Heart right ventricle (tissue), 16 donors: ENCODE measurements around the gene AHNAK. TPM values are rescaled to one million over a fixed set of nuclear protein-coding genes. Genes with fewer than 3 reads are reported as not detected.

ENCODE experiments used
- ATAC-seq, 8 donors: fragments of 200-7000 bp; cut with Tn5 transposase; one replicate each; pipeline ENCODE4 v1.9.1; 2020; ENCODE audit warnings: mild to moderate bottlenecking in 8 of 8, moderate library complexity in 8 of 8, moderate number of reproducible peaks in 1 of 8
- DNase-seq, 2 donors: peaks; one replicate each; pipeline ENCODE4 v3.0.0-alpha.2; 2020
- H3K27ac ChIP-seq, 10 donors: fragments of 200-600 bp; sonication (generic) in 2 of 10; one replicate each; pipeline versions ENCODE4 v1.5.0 to v1.8.0; 2020 to 2022; ENCODE audit warnings: mild to moderate bottlenecking in 3 of 10
- H3K27me3 ChIP-seq, 7 donors: fragments of 200-600 bp; one replicate each; pipeline ENCODE4 v1.8.0; 2021 to 2022; ENCODE audit warnings: mild to moderate bottlenecking in 2 of 7
- H3K36me3 ChIP-seq, 9 donors: fragments of 200-600 bp; sonication (generic) in 1 of 9; one replicate each; pipeline versions ENCODE4 v1.5.0 to v1.8.0; 2020 to 2022; ENCODE audit warnings: mild to moderate bottlenecking in 2 of 9
- H3K4me1 ChIP-seq, 9 donors: fragments of 200-600 bp; sonication (generic) in 1 of 9; one replicate each; pipeline versions ENCODE4 v1.5.0 to v1.8.0; 2020 to 2022; ENCODE audit warnings: mild to moderate bottlenecking in 4 of 9
- H3K4me3 ChIP-seq, 10 donors: fragments of 200-600 bp; sonication (generic) in 2 of 10; one replicate each; pipeline versions ENCODE4 v1.5.0 to v1.8.0; 2020 to 2022; ENCODE audit warnings: mild to moderate bottlenecking in 7 of 10, moderate library complexity in 2 of 10
- H3K9me3 ChIP-seq, 11 donors: fragments of 200-600 bp in 10 of 11; sonication (generic) in 2 of 11; one replicate each; pipeline versions ENCODE4 v1.5.0 to v1.8.0; 2013 to 2022; ENCODE audit warnings: mild to moderate bottlenecking in 2 of 11, control low read depth in 1 of 11, moderate library complexity in 1 of 11
- WGBS, 2 donors: extraction: QIAGEN DNeasy Blood & Tissue Kit; methylation state at CpG; one replicate each; pipeline ENCODE4 v1.1.7; 2013; ENCODE audit warnings: inconsistent platforms in 1 of 2; 5-methylcytosine and 5-hydroxymethylcytosine counted together
- intact Hi-C, 10 donors: fragments of 100-400 bp; cut with DNase I; formaldehyde crosslinking; loops; one replicate each; pipeline versions ENCODE4 v1.11.1 to v1.14.2; 2022
- polyA plus RNA-seq, 2 donors: library from polyadenylated mRNA; stranded (reverse); fragments of 200-250 nt; gene quantifications; one replicate each; pipeline ENCODE4 v1.2.3, GENCODE V29; 2013
- total RNA-seq, 10 donors: library from RNA; stranded (reverse); fragmentation: NEBNext Ultra II Directional in 3 of 10; extraction: Animal tissue kit (Norgen Biotek cat#: 25700) in 3 of 10; gene quantifications; one replicate each; pipeline versions ENCODE4 v1.2.1 to v1.2.4, GENCODE V29; 2021 to 2023
- TF ChIP-seq, protein P1 (sequence below), 9 donors: fragments of 200-600 bp; sonication (generic) in 2 of 9; IDR thresholded peaks; one replicate each; pipeline versions ENCODE4 v1.5.0 to v1.8.0; 2021 to 2022; ENCODE audit warnings: antibody characterized with exemption in 9 of 9, mild to moderate bottlenecking in 5 of 9, moderate library complexity in 1 of 9
- donor health status: Arrhythmogenic right ventricular cardiomyopathy.
- donor health status: ischemic (EF 13 %, LVEDD 7.1; RV severe dilation, severe dysfunction).
- donor health status: healthy with polysubstance abuse.
- donor health status: DM: no; HTN: yes; CAD: no.
- donor health status: DM: no; HTN: no; CAD: no.
- donor health status: ischemic (EF 25% LVEDD 6.9; RV normal size, moderate dysfunction).
- donor health status: ischemic (EF 25% LVEDD 5.7; RV mildly dilated, moderate dysfunction).
- donor health status: healthy.
- donor health status: DM: yes; HTN: yes; CAD: no.
- donor health status: Ischemic cardiomyopathy.
- donor health status: ischemic (EF 35%, LVEDD 5.7; RV mildly dilated, moderate dysfunction).
- donor health status: nonischemic (EF 11% LVEDD 7.7; RV severe dilation, severe dysfunction).
- donor health status: DM: yes; HTN: yes; CAD: no.
- donor health status: PGD.
- donor health status: ischemic (EF 29% LVEDD 5.4; RV normal size, mild dysfunction).
- donor health status: nonischemic (EF 23%, LVEDD 6.1; RV moderate dilation, normal function).

The AHNAK gene
- total and polyA plus RNA-seq, 12 donors: 101 to 447 (median 366) TPM

- TF ChIP-seq, protein P1, sequence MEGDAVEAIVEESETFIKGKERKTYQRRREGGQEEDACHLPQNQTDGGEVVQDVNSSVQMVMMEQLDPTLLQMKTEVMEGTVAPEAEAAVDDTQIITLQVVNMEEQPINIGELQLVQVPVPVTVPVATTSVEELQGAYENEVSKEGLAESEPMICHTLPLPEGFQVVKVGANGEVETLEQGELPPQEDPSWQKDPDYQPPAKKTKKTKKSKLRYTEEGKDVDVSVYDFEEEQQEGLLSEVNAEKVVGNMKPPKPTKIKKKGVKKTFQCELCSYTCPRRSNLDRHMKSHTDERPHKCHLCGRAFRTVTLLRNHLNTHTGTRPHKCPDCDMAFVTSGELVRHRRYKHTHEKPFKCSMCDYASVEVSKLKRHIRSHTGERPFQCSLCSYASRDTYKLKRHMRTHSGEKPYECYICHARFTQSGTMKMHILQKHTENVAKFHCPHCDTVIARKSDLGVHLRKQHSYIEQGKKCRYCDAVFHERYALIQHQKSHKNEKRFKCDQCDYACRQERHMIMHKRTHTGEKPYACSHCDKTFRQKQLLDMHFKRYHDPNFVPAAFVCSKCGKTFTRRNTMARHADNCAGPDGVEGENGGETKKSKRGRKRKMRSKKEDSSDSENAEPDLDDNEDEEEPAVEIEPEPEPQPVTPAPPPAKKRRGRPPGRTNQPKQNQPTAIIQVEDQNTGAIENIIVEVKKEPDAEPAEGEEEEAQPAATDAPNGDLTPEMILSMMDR (IDR thresholded peaks at IDR 0.05): no peak
- H3K4me3 ChIP-seq: no peak overlapping the region
- H3K27me3 ChIP-seq: no peaks in the 10 kb centered on the region
- H3K4me1 ChIP-seq: peaks cover 11 to 96% (median 83%) of the 10 kb centered on the region in 9 donors
- H3K9me3 ChIP-seq: no peaks in the 10 kb centered on the region
- intact Hi-C loops: loop anchor here in 2 of 10 donors (5.0 to 10.0 kb wide), 2 partner anchors 38 to 70 kb away; no protein-coding TSS in a partner anchor
- DNase-seq: peak in 1 of 2 donors; percentile 19
- H3K27ac ChIP-seq: peak overlapping the region in 6 of 10 donors; percentile 42 to 89 (median 79)
- ATAC-seq: no peak
- no peaks in the 10 kb centered on the region for H3K36me3 ChIP-seq
- 59 to 73% methylated on average over 15 of the region's 15 CpGs for WGBS, 2 donors
Observed at GRCh38 chr11:62504158-62504973, 42.2 kb downstream of the AHNAK start.

DNA sequence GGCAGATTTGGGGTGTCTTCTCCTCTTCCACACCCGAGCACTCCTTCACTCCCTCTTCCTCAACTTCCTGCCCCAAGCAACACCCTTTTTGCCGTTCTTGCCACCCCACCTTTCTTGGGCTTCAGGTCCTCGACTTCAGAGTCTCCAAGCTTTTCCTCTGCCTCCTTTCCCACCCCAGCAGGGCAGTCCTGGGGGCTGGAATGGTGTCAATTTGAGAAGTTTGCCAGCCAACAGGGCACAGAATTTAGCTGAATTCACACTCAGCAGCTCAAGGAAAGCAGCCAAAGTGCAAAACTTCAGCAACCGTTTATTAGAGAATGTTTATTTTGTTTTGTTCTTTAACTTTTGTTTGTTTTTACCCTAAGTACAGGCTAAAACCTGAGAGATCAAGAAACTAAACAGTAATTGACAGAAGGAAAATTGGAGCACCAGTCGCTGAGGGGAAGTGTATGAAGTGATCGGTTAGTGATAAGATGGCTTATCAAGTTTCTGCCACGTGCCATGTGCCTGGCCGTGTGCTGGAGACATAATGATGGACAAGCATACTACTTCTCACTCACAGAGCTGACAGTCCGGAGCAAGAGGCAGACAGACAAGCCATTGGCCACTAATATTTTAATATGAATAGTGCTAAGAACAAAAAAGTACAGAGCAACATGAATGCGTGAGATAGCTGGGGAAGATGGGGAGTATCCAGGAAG, 44.4 kb downstream of the AHNAK start:
- TF ChIP-seq, protein P1 (IDR thresholded peaks at IDR 0.05): no peak
- ATAC-seq (no peak), DNase-seq (no peak)
- H3K36me3 ChIP-seq: no peaks in the 10 kb centered on the region
- peak overlapping the region in 2 of 10 donors; percentile 1 to 10 for H3K4me3 ChIP-seq
- H3K4me1 ChIP-seq: peaks cover 11 to 81% (median 76%) of the 10 kb centered on the region in 9 donors
- WGBS, 2 donors: 27 to 34% methylated on average over 10 of the region's 10 CpGs
- intact Hi-C loops: loop anchor here in 3 of 10 donors (2.0 to 10.0 kb wide), 3 partner anchors 40 to 67 kb away; no protein-coding TSS in a partner anchor
- H3K9me3 ChIP-seq: no peaks in the 10 kb centered on the region
- H3K27me3 ChIP-seq: no peaks in the 10 kb centered on the region
- H3K27ac ChIP-seq: peak overlapping the region; percentile 44 to 89 (median 60)

- H3K4me3 ChIP-seq: peak overlapping the region in 2 of 10 donors; percentile 1 to 10
- intact Hi-C loops: loop anchor here in 3 of 10 donors (1.0 to 10.0 kb wide), 3 partner anchors 41 to 67 kb away; no protein-coding TSS in a partner anchor
Observed at GRCh38 chr11:62501432-62501891, 45.1 kb downstream of the AHNAK start.

More at GRCh38 chr11:62501432-62501891, 45.1 kb downstream of the AHNAK start:
- peak overlapping the region; percentile 44 to 89 (median 60) for H3K27ac ChIP-seq
- DNase-seq (peak; percentile 57 to 63), ATAC-seq (peak; percentile 46 to 81 (median 63))
- WGBS, 2 donors: 33 to 42% methylated on average over 11 of the region's 11 CpGs
- H3K36me3 ChIP-seq: no peaks in the 10 kb centered on the region
- H3K4me1 ChIP-seq: peaks cover 7 to 84% (median 69%) of the 10 kb centered on the region in 9 donors
- H3K9me3 ChIP-seq: no peaks in the 10 kb centered on the region
- TF ChIP-seq, protein P1 (IDR thresholded peaks at IDR 0.05): no peak
- H3K27me3 ChIP-seq: no peaks in the 10 kb centered on the region
